Sciatic nerve (tissue), 2 donors: Measurements from ENCODE around the gene RASSF5. TPM values are rescaled to one million over a fixed set of nuclear protein-coding genes. Genes with fewer than 3 reads are reported as not detected.

Experiments
- ATAC-seq: fragments of 200-7000 bp; cut with Tn5 transposase; one replicate; pipeline ENCODE4 v1.9.1; 2020; ENCODE audit warnings: mild to moderate bottlenecking, moderate library complexity
- DNase-seq: peaks from one replicate; pipeline ENCODE4 v3.0.0-alpha.2; 2020; ENCODE audit warnings: low spot score
- intact Hi-C: fragments of 100-400 bp; cut with DNase I; formaldehyde crosslinking; loops from one replicate; pipeline ENCODE4 v1.14.2; 2022
- total RNA-seq: library from RNA; stranded (reverse); fragmentation: NEBNext Ultra II Directional; extraction: Animal tissue kit (Norgen Biotek cat#: 25700); gene quantifications from one replicate; pipeline ENCODE4 v1.2.1, GENCODE V29; 2021
- donor health status: DM: no; HTN: no; CAD: no.
- donor health status: DM: no; HTN: no; CAD: no.

RASSF5 gene
- total RNA-seq, 1 donor from 2014 or later, result 53.0 TPM

DNA sequence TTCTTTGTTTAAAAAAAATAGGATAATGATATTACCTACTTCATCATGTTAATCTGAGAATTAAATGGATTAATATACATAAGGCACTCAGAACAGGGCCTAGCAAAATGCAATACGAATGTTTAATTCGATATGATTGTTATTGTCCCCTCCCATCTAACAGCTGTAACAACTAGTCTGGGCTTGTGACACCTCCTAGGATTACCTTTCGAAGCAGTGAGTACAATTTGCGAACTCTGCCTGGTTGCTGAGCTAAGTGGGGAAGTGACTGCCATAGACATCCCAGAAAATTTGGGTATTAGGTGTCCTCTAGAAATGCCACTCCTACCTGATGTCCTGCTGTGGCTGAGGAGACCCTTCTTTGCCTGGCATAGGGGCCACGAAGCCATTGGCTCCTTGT lies 3.0 kb downstream of the RASSF5 start:
- intact Hi-C loops, result no loop called here
- ATAC-seq (no peak), DNase-seq (no peak)

DNA sequence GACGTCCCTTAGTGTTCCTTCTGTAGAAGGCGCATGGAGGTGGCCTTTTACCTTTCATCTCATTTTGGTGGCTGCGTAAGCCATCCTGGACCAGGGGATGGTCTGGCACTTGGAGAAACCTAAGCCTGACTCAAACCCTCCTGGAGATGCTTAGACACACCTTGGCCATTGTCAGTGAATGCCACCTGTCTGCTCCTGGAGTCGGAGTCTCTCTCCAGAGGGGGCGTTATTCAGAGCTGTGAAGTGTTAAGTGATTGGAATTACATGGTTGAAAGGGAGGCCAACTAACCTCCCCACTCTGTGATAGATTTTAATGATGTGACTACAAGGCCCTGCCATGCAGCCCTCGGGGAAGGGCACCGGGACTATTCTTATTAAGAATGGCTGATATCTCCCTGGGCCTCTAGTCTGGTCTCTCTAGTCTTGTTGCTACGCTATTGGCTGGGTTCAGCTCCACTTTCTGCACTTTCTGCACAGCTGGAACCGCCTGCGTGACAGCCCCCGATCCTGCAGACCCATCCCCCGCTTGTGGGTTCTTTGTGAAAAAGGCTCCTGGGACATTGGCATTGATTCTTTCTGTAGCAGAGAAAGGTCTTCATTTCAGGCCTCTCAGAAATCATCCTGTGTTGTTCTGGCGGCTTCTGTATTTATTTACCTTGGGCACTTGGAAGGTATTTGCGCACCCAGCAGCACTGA lies 4.2 kb downstream of the RASSF5 start:
- intact Hi-C loops, result no loop called here
- DNase-seq, result no peak
- no peak for ATAC-seq

GRCh38 chr1:206512058-206512850 lies 4.9 kb downstream of the RASSF5 start:
- intact Hi-C loops, result no loop called here
- no peak for ATAC-seq

GRCh38 chr1:206512851-206513180 lies 5.5 kb downstream of the RASSF5 start:
- ATAC-seq, result no peak
- DNase-seq, result no peak
- intact Hi-C loops, result no loop called here

More at GRCh38 chr1:206512058-206512850, 4.9 kb downstream of the RASSF5 start:
- DNase-seq, result no peak

GRCh38 chr1:206513312-206514111 lies 6.2 kb downstream of the RASSF5 start:
- DNase-seq, result peak; percentile 89

DNA sequence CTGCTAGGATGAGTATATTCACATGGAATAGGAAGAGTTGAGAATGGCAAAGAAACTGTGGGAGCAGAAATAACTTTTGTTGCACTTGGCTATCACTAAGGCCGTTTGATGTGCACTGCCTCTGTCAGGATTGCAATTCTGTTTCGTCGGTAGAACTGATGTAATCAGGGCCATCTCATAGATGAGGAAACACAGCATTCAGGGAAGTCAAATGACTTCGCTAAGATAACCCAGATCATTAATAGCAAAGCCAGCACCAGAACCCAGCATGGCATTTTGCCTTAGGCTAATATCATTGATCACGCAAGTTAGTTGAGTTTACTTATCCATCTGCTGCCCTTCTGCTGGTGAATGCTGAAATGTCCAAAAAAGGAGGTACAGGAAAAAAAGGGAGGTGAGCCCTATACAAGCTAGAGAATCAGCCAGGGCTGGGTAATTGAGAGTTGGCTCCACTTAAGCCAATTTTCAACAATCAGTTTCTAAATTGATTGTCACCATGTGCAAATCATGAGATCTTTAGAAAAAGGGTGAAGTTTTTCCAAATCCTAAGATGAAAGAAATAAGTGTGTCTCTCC lies 7.6 kb downstream of the RASSF5 start:
- DNase-seq, result no peak
- peak; percentile 69 for ATAC-seq
- intact Hi-C loops, result no loop called here

More at GRCh38 chr1:206513312-206514111, 6.2 kb downstream of the RASSF5 start:
- ATAC-seq, result peak; percentile 91
- intact Hi-C loops, result no loop called here

DNA sequence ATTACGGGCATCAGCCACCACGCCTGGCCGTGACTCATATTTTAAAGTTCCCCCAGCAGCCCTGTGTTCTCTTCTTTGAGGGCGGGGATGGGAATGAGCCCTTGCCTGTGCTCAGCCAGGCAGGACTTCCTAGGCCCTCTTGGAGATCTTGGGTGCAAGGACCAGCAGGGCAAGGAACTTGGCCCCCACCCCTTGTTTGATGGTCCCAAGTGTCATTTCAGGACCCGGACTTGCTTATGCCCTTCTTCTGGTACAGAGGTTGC lies 9.3 kb downstream of the RASSF5 start:
- intact Hi-C loops, result no loop called here
- DNase-seq (no peak), ATAC-seq (no peak)

GRCh38 chr1:206517784-206518183 lies 10.5 kb downstream of the RASSF5 start:
- DNase-seq (no peak), ATAC-seq (no peak)
- intact Hi-C loops, result no loop called here

- intact Hi-C loops, result no loop called here
- DNase-seq (no peak), ATAC-seq (no peak)
Observed at GRCh38 chr1:206518206-206518605, 10.9 kb downstream of the RASSF5 start.

DNA sequence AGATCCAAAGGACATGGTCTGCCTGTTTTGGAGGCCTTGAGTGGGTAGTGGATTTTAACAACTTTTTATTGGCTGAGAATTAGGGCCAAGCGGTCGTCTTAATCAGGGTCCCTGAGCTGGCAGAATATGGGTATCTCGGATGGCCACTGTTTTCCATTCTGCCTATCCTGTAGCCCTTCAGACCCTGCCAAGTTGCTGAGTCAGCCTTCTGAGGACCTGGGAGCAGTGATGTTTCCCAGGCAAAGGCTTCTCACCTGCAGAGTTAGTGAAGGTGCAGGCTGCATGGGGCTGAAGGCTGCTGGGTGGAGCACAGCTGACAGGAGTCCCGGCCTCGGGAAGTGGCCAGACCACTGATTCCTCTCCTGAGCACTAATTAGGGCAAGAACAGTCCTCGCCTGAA lies 11.4 kb downstream of the RASSF5 start:
- no peak for ATAC-seq
- intact Hi-C loops, result no loop called here
- no peak for DNase-seq

- no peak for ATAC-seq
- no peak for DNase-seq
- intact Hi-C loops, result no loop called here
Observed at GRCh38 chr1:206521127-206521526, 13.8 kb downstream of the RASSF5 start.

DNA sequence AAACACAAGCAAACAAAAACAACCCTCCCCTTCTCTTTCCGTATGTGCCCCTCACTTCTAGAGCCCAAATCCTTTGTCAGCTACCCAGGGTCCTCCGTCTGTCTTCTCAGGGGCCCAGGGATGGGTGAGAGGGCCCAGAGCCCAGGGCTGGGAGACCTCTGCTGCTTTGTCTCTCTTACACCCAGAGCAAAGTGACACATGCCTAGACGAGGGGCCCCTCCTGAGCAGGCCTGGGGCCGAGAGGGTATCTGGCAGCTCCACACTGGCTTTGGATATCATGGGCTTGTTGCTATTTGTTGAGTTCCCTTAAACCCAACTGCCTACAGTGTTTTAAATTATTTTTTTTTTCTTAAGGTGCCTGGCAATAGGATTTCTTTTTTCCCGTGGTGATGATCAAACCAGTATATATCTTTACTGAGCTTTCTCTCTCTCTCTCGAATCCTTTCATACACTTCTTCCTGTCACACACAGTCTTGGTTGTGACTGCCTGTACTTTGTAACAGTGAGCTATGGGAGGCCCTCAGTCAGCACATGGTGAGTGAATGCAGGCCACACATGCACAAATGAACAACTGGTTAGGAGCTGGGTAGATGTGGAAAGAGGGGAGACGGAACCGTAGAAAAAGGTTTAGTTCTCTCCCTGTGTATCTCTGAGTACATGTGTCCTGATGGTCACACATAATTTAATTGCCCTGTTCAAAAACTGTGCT lies 14.5 kb downstream of the RASSF5 start:
- intact Hi-C loops, result no loop called here
- no peak for ATAC-seq
- no peak for DNase-seq

DNA sequence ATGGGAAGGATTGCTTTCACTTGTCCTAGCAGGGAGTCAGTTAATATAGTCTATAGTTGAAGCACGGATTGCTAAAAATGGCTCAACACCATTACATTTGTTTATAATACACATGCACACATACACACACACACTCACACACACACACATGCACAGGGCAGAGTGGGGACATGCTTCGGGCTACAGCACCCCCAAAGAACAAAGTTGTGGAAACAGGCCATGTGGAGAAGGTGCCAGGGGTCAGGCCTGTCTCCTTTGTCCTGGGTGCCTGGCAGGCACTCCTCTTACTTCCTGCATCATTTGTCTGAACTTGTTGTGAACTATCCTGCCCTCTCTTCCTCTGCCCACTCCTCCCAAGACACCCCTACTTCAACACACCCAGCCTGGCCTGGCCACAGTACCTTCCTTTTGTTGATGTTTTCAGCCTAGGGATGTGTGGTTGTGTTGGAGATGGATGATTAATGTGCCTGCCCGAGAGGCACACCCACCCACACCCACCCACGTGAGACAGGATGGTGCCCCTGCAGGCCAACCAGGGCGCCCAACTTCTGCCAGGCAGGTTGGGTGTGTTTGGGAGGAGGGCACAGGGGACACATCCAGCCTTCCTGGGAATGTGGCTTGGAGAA lies 17.5 kb downstream of the RASSF5 start:
- no peak for DNase-seq
- intact Hi-C loops, result no loop called here

DNA sequence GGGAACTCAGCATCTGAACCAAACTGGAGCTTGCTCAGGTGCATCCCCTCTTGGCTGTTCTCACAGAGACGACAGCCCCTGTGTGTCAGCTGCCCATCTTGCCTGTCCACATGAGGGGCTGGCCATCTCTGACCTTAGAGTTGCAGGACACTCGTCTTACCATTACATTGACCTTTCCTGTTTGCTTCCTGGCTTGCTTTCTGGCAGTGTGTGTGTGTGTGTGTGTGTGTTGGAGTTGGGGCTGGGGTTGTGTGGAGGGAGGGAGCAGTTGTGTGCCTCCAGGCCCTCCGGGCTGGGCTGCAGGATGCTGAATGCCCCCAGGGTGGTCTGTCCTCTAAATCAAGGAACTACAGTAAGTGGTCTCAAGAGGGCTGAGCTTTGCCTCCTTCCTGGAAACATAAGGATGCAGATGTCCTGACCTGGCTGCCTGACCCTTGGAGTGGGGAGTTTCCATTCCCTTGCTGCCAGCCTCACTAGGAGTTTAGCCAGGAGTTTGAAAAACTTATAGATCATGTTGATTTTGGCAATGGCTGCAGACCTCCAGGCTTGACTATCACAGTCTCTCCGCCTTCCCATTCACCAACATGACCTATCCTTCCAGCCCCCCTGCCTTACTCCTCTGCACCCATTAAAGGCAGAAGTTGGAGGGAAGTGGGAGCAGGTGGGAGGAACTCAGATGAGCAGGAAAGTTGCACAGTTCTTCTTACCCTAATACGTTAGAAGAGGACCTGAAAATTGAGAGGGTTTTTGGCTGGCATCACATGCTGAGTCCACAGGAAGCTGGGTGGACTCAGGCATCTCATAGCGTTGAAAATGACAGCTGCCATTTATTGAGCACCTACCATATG lies 19.0 kb downstream of the RASSF5 start:
- ATAC-seq (peak; percentile 38), DNase-seq (no peak)
- intact Hi-C loops, result no loop called here

More for the DNA sequence above, 17.5 kb downstream of the RASSF5 start:
- peak; percentile 34 for ATAC-seq

- ATAC-seq (no peak), DNase-seq (peak; percentile 28)
- intact Hi-C loops, result no loop called here
Observed at GRCh38 chr1:206529425-206529824, 22.1 kb downstream of the RASSF5 start.

DNA sequence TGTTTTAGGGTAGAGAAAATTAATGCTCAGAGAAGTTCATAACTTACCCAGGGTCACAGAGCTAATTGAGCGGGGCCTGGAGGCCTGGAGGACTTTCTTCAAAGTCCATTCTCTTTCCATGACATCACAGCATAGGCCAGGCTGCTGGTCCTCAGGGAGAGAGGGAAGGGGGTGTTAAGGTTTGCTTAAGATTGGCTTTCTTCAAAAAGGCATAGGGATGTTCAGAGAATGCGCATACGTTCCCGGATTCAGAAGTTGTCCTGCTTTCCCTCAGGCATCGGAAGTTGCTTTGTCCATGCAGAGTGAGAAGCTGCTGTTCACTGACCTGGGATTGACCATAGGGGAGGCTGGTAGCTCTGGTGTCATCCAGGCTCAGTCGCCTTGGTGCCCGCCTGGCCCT lies 25.0 kb downstream of the RASSF5 start:
- intact Hi-C loops, result loop anchor here (5.0 kb wide), 1 partner anchor 1795 kb away; no protein-coding TSS in a partner anchor
- DNase-seq (peak; percentile 22), ATAC-seq (no peak)

DNA sequence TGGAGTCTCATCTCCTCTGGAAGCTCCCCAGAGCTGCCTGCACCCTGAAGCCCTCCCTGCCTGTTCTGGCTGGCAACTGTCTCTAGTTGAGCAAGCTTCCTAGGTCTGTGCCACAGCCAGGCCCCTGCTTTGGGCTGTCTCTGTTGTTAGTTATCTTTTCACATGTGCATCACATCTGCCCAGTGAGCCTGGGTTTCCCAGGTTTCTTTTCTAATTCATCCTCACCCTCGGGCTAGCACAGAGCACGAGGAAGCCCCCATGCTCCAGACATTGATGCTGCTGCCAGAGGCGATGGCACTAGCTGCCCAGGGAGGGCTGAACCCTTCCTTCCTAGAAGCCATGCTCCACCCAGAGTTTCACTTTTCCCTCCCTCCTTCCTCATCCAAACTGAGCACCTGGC lies 27.2 kb downstream of the RASSF5 start:
- DNase-seq (peak; percentile 34), ATAC-seq (no peak)
- intact Hi-C loops, result loop anchor here (5.0 kb wide), 1 partner anchor 1797 kb away; no protein-coding TSS in a partner anchor

DNA sequence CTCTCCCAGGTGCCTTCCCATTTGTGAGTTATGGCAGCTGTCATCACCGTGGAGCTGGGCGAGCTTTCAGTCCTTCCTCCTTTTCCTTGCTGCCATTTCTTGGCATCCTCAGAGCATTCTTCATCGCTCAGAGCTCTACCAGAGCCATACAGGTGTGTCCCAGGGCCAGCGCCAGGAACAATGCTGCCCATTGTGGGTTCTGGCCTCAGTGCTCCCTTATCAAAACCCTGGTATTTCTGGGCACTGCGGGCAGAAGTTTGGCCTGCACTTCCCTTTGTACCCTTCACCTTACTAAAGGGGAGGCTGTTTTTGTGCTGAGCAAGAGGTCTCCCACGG lies 28.5 kb downstream of the RASSF5 start:
- ATAC-seq (no peak), DNase-seq (no peak)
- intact Hi-C loops, result no loop called here
